HG03097 (cell line): ENCODE results near the gene PRKCH.

Source experiments
- ATAC-seq: cut with Tn5 transposase; IDR thresholded peaks from one replicate; pipeline ENCODE4 v1.9.1; 2021; ENCODE audit not compliant: unreplicated experiment, low FRiP score

The PRKCH gene

DNA sequence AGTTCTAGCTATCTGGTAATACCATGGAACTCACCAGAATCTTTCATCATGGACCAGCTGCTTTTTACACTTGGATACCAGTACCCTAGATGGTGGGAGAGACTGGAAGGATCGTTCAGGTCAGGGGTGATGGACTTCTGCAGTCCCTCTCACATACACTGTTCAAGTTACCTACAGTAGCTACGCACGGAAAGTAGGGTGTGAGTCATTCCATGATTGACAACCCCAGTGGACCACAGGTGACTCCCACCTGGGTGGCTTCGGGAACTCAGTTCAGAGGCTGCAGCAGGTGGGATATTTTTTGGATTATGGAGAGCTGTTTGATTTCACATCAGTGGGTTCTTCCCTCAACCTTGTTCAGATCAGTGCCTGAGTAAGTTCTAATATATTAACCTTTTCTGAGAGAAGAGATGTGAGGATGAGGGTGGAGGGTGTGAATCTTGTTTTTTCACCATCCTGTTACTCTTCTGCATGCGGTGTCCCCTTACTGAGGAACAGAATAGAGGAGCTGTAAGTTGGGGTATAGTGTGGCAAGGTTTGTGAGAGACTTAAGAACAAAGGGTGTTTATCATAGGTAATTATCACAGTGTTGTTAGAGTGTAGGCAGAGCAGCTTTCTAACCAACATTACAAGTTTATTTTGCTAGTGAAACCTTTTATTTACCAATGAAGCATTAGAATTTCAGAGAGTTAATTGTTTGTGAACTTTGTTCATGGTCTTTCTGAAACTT is 39.6 kb downstream of the PRKCH start:
- ATAC-seq: no peak

DNA sequence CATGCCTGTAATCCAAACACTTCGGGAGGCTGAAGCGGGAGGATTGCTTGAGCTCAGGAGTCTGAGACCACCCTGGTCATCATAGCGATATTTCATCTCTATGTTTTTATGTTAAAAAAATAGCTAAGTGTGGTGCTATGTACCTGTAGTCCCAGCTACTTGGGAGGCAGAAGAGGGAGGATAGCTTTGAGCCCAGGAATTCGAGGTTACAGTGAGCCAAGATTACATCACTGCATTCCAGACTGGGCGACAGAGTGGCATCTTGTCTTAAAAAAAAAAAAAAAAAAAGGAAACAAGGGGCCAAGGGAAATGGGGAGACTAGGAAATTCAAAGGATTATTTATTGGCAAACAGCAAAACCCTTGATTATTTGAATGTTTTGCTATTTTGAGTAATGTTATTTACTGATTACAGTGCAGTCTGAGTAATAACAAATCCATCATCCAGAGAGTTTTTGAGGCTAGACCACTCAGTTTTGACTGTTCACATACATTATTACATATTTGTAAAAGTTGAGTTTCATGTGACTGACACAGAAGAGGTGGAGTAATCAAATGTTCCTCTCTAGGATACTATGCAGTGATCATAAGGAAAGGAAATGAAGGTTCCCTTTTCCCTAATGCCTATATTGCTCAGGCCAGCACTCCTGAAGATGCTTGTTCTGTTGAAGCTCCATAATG is 40.8 kb downstream of the PRKCH start:
- ATAC-seq: no peak

DNA sequence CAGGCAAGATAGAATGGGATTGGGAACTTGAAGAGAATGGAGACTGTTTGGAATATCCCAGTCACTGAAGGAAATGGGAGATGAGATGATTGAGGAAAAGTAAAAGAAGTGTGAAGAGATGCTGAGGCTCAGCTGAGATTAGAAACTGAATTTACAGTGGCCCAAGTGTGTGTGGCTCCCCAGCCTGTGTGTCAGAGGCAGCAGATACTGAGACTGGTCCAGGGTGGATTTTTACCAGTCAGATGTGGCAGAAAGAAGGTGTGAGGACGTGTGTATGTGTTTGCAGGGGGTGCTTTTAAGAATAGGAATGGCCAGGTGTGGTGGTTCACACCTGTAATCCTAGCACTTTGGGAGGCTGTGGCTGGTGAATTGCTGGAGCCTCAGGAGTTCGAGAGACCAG is 42.9 kb downstream of the PRKCH start:
- no peak for ATAC-seq

- ATAC-seq: no peak
These were observed 44.4 kb downstream of the PRKCH start for GRCh38 chr14:61365667-61366212.

DNA sequence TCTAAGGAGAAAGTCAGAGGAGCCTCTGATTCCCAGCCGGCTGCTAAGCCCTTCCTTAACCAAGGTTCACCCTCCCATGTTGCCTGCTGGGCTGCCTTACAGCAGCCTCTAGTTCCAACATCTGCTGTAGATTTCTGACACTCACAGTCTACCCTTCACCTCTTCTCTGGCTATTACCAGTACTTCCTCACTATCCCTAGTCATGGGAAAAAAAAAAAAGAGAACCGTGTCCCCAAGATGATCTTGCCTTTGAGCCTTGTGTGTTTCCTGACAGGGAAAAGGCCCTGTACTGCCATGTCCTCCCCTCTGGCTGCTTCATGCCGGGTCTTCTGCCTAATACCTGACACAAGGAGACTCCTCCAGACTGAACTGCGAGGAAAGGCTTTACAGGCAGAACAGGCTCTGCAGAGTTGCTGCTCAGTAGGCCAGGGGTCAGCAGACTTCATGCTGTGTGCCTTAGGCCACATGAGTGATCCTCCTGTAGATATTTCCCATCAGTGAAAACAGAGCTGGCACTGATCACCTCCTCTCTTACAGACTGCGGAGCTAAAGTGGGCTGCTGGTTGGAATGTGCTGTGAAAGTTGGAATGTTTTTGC is 46.8 kb downstream of the PRKCH start:
- no peak for ATAC-seq

- no peak for ATAC-seq
These were observed 47.5 kb downstream of the PRKCH start for GRCh38 chr14:61368781-61369453.

- no peak for ATAC-seq
These were observed 48.1 kb downstream of the PRKCH start for GRCh38 chr14:61369454-61369810.

DNA sequence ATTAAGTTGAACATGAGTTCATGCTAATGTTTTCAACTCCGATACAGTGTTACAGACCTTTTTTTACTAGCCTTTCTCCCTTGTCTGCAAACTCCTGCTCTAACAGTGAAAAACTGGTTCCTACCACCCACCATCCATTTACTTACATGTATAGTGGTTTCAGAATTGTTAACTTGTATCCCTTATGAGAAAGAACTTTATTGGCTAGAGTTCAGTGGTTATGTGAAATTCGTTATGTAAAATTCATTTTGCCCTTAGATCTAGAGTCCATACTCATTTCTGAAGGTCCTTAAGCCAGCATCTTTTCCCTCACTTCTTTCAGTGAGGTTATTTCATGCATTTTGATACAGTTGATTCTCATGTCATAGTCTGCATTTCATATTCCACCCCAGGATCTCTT is 51.0 kb downstream of the PRKCH start:
- ATAC-seq: no peak

DNA sequence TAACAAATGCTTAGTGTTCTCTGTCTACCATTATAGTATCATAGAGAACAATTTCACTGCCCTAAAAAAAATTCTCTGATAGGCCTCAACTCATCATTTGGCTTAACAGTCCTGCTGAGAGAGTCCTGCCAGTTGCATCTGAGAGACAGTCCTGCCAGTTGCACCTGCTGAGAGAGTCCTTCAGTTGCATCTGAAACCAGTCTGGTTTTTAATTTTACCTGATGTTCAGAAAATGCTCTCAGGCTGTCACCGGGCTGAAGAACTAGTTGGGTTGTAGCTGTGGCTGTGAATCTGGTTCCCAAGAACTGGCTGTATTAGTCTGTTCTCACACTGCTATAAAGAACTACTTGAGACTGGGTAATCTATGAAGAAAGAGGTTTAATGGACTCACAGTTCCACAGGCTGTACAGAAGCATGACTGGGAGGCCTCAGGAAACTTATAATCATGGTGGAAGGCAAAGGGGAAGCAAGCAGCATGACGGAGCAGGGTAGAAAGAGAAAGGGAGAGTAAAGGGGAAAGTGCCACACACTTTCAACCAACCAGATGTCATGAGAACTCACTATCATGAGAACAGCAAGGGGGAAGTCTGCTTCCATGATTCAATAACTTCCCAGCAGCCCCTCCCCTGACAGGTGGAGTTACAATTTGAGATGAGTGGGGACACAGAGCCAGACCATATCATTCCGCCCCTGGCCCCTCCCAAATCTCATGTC is 51.6 kb downstream of the PRKCH start:
- no peak for ATAC-seq

GRCh38 chr14:61374284-61374683 is 52.9 kb downstream of the PRKCH start:
- ATAC-seq: no peak

- ATAC-seq: no peak
These were observed 53.8 kb downstream of the PRKCH start for GRCh38 chr14:61375218-61375617.

- ATAC-seq: no peak
These were observed 54.9 kb downstream of the PRKCH start for GRCh38 chr14:61376314-61376713.

- no peak for ATAC-seq
These were observed 56.4 kb downstream of the PRKCH start for GRCh38 chr14:61377749-61378148.

GRCh38 chr14:61379639-61380184 is 58.3 kb downstream of the PRKCH start:
- ATAC-seq: no peak

GRCh38 chr14:61380984-61381383 is 59.6 kb downstream of the PRKCH start:
- no peak for ATAC-seq

GRCh38 chr14:61381553-61381952 is 60.2 kb downstream of the PRKCH start:
- ATAC-seq: no peak

DNA sequence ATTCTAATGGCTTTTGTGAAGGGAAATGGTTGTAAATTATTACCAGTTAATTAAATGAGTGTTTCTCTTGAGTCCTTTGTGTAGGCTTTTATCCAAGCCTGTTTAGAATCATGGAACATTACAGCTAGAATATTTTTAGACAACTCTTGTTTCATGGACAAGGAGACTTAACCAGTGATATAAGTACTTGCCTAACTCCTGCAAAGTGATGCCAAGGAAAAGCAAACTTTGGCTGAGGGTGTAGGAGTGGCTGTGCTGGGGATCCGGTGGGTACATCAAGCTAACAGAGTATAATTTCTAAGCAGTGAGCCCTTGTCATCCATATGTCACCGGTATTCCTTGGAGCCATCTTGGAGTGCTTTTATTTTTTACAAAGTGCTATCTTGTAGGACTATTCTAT is 61.5 kb downstream of the PRKCH start:
- no peak for ATAC-seq

- ATAC-seq: no peak
These were observed 63.8 kb downstream of the PRKCH start for GRCh38 chr14:61385002-61385685.

- ATAC-seq: no peak
These were observed 64.9 kb downstream of the PRKCH start for GRCh38 chr14:61386173-61386772.
